ENCODE results near the gene MTARC1.

The MTARC1 gene

DNA sequence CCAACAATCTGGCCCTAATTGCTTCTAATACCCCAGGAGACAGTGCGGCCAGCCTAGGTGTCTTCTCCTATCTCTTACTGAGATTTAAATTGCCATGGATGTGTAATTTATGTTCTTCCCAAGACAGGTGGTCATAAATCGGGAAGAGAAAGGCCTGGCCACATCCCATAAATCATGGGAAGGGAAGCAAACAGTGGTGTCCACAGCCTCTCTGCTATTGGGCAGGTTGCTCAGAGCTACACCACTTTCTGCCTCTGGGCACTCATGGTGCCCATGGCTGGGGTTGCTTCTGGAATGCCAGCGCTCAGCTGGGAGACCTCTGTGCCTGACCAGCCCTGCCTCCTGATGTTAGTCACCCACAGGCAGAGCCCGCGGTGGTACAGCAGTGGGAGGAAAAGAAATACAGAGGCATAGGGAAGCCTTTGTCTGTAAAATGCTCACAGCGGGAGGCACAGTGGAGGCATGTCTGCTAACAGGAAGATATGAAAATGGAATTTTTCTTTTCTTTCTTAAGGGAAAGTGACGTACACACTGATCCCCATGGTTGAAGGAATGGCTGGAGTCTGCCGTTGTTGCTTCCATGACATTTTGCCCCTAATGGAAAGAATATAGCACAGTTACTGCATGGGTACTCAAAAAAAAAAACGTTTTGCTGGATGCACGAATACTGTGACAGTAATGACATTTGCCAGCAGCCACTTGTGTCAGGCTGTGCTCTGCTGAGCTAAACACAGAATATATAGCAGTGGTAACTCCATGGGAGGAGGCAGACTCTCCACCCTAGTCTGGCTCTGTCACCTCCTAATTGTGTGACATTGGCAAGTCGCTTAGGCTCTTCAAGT, 21.9 kb downstream of the MTARC1 start:
- peak; percentile 34 for DNase-seq

DNA sequence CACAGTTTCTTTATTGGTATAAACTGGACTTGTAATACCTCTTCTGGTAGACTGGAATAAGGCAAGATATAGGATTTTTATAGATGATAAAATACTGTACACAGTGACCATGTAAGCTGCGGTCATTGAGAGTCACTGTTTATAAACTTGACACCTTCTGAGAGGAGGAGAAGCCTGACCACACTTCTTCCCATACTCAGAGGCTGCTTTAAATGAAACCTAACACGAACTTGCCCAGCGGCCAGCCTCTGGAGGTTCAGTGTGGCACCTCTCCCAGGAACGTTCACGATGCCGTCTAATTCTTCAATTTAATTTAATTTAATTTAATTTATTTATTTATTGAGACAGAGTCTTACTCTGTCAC, 22.5 kb downstream of the MTARC1 start:
- no peak for DNase-seq

DNA sequence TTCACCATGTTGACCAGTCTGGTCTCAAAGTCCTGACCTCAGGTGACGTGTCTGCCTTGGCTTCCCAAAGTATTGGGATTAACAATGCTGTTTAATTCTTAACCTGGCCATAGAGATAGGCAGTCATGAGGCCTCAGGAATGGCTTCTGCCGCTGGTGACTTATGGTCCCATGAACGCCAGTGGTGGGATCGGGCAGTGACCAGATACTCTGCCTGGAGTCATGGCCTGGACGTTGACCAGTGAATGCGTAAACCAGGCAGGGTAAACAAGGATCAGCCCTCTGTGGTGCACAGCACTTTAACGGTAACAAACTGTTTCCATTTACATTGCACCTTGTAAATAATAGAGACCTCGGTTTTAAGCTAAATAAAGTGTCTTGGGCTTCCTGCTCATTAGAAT, 23.0 kb downstream of the MTARC1 start:
- DNase-seq: no peak

DNA sequence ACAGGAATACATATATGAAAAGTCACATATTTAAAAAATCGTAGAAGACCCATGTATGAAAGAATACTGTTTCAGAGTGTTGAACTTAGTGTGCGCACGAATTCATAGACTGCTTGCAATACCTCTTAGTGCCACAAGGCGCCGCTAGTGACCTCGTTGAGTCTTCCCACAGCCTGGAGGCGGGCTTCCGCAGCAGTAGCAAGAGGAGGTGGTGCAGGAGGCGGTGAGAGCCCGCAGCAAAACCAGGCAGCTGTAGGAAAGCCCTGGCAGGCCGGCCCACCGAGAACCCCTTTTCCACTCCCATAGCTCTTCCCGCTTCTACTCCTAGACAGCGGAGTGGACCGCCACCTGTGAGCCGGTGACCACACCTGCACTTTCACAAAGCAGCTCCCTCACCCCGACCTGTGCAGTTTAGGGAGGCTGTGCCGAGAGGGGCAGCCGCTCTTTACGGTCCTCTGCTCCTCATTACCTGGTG, 23.5 kb downstream of the MTARC1 start:
- peak; percentile 74 for DNase-seq

DNA sequence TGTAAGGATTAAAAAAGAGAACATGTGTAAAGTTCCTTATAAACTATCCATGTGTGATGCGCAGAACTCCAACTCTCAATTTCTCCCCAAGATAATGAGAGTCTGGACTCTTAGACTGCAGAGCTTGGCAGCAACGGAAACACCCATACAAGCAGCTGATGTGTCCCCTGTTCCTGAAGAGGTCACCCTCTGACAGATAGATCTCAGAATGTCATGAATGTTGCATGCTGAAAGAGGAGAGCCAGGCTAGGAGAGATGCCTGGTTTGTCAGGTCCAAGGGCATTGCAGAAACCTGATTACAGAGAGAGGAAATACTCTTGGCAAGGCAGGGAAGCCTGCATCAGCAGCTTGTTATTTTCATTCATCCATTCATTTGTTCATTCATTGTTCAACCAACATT, 24.2 kb downstream of the MTARC1 start:
- no peak for DNase-seq

DNA sequence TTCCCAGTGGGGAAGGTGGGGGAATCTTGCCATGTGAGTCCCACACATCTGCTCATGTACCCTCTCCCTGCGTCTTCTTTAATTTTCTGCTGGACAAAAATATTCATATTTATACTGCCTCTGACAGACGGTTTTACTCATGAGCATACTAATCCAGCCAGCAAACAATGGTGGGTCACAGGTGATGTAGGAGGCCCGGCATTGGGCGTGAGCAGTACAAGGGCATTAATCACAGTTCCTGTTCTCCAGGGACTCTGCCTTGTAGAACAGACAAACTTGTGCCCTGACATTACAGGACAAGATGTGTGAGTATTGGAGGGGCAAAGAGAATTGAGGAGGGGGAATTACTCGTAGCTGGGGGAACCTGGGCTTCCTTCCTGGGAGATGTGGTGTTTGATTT, 25.0 kb downstream of the MTARC1 start:
- no peak for DNase-seq

DNA sequence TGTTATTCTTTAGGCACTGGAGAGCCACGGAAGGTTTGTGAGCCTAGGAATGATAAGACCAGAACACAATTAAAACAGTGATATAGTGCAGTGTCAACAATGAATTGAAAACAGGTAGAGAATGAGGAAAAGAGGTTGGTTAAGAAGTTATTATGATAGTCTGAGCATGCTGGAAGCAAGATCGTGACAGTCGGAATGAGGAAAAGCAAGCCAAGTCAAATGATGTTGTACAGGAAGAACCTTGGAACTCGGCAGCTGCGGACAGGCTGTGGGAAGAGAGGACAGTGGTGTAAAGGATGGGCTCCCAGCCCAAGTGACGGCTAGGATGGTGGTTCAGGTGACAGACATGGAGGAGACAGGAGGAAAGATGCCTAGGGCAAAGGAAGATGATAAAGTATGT, 25.6 kb downstream of the MTARC1 start:
- no peak for DNase-seq

DNA sequence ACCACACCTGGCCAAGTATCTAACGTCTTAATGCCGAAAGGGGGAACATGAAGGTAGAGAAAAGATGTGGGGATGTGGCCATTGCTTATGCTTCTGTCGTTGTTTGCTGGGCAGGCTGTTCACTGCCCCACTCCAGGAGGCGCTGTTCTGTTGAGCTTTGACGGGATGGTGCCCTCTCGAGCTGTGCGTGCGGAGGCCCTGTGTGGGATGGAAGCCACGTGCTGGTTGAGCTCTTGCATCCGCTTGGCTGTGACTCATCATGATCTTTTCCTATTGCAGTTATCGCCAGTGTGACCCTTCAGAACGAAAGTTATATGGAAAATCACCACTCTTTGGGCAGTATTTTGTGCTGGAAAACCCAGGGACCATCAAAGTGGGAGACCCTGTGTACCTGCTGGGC, 26.3 kb downstream of the MTARC1 start:
- no peak for DNase-seq

DNA sequence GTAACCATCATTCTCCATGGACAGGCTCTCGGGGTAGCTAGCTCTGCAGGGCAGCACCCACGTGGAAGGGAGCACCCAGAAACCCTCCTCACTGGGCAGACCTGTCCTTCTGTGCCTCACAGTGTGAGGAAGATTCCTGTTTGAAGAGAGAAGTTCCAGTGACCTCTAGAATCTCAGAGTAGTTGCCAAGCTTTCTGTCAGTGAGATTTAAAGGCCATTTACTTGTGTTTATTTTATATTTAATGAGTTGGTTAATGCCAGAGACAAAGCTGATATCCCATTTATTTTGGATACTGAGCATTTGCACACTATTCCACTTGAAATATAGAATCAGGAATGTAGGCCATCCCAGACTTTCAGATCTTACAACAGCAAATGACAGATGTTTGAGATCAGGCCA, 28.7 kb downstream of the MTARC1 start:
- DNase-seq: no peak

DNA sequence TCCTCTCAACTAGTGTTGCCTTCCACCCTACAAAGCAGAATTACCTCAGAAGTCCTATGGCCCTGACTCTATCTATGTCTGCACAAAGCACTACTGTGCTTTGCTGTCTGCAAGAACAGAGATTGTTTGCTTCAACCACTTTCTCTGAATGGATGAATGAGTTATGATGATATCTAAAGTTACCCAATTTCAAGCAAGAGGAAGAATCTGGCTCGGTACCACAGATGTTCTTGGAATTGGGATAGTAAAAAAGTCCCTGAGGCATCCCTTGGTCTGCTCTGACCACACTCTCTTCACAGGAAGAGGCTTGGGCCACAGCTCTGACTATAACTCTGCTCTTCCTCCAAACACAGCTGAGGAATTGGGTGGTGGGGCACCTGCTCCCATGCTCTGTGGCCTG, 31.2 kb downstream of the MTARC1 start:
- no peak for DNase-seq

DNA sequence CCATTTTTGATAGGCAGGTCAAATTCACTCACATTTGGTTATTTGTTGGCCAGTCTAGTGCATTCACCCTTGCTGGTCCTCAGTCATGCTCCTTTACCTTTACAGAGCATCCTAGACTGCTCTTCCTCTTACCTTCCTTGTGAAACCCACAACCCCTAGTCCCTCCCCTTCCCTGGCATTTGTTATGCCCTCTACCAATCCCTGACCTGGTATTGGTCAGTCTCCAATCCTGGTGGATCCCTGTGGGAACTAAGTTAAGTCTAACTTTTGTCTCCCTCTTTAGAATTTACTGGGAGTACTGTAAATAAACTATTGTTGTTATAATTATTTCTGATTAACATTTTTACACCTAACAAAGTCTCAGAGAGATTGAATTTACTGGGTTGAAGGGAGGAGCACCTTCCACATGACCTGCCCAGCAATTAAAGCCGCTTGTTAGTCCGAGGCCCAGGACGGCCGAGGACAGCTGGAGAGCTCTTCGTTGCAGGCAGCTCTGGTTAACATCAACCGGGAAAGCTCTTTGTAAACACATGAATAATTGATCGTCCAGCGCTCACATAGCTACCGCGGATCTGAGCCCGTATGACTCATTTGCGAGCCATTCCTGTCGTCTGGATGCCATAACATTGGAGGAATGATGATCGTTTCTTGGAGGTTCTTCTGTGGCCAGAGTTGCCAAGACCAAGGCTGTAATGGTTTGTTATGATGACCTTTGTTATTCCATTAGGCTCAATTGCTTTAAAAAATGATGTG, 31.9 kb downstream of the MTARC1 start:
- DNase-seq: no peak

DNA sequence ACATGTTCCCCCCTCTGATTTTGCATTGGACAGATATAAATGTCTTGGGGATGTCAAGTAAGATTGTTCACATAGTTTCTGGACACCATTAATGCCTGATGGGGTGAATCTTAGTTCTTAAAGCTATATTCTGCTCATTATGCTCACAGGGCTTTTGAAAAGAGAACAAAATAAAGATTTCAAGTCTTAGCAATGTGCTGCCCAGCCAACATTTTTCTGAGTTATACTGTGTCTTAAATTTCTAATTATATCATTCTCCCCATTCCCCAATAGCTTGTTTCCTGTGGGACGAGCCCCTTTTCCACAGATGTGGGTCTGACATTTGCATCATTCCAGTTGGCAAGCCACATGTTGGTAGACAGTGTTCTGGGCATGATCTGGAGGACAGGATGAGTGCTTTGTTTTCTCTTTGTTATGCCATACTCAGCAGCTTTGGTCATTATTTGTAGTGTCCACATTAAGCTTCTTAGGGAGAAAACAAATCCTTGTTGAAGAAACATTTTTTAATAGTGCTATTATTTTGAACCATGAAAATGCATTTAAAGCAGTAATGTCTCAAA, 32.8 kb downstream of the MTARC1 start:
- DNase-seq: no peak

DNA sequence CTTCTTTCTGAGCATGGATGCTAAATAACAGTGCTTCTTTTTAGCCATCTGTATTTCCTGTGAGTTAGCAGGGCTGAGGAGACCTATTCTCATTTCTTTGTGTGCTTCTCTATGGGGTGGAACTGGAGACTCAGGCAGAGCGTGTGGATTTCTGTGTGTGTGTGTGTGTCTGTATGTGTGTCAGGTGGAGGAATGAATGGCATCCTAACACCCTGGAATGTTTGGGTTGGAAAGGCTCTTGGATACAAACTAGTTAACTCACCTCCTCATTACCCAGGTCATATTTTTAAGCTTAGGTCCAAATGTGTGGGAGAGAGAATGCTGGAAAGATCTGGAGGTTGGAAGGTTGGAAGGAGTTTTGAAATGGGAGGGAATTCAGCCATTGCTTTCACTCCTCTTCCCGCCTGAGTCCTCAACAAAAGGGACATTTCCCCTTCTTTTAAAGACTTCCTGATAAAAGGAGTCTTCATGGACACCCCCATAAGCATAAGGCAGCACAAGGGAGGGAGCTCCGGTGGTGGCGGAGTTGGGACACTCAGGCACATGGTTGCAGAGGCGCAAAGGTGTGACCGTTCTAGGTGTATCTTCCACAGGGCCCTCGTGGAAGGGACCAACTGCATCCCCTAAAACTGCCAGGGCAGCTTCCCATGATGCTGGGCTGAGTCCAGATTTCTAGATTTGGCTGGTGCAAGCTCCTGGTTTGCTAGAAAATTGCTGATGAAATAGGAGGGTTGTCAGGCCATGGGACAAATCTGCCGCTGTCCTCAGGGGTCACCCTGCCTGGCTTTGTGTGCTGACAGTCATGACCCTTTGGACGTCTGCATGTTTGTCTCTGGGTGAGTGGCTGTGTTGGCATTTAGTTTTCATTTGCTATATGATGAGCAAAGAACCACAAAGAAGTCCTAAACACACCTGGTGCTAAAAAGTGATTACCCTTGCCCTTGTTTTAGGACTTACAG, 37.6 kb downstream of the MTARC1 start:
- DNase-seq: no peak

DNA sequence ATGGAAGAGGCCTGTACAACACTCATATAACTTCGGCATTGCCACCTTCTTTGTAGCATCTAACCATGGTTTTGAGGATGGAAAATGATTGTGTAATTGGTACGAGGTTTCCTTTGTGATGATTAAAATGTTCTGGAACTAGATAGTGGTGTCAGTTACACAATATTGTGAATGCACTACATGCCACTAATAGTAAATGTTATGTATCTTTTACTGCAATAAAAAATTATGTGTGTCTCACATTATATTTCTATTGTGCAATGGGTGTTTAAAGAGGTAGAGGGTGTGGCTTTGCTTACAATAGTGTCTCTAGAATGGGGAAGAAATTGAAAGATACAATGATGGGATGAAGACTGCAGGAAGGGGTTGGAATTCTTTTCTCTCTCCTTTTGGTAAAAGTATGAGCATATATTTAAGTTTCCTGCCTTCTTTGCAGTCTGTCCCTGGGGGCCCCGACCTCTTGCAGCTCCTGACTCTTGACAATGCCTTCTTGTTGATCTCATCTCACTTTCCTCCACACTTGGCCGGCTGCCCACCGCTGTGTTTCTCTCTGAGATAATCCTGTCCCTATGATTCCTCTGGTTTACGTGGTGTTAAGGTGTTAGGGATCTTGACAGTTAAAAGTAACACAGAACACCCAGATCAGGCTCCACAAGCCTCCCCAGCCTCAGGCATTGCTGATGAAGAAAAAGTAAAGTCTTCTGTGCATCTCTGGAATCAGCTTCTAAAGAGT, 39.3 kb downstream of the MTARC1 start:
- DNase-seq: peak; percentile 73

DNA sequence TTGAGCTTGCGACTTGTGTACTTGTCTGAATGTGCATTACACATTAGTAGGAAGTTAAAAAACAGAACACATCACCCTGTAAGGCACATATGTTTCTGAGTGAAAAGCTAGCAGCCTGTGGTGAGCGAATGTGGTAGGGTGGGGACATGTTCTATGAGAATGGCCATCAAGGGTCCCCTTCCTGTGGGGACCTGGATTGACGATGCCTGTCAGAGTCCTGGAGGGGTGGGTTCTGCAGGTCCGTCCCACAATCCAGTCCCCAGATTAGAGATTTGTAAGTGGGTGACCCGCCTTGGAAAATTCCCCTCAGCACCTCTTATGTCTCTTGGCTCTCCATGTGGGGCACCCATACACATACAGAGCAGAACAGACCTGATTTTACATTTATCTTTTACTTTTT, 40.0 kb downstream of the MTARC1 start:
- DNase-seq: no peak

DNA sequence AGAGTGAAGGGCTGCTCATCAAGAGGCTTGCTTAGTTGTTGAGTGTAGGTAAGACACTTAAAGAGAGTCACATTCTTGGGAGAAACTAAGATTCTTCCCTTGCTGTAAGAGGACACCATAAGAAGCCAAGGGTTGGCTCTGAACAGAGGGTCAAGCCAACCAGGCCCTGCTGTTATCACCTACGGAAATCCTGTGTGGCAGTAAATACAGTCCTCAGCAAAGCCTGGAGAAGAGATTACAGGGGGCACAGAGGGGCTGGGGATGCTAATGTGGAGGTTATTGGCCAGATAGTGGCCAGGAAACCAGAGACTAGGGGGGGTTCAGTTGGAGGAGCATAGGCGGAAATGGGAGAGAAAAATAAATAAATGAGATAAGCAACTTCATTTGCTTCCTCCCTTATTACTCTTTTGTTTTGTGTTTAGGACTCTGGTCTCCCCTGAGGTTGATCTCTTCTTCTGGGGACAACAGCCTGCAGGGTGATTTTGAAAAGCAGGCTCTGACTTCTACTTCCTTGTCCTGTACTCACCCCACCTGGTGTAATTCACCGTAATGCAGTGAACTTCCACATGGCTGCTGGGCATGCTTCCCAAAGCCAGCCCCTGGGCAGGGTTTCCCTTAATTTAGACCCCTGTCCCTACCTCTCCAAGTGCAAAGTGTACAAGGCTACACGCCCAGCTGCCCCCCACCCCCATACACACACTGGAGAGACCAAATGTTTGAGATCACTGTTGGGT, 40.9 kb downstream of the MTARC1 start:
- DNase-seq: no peak

DNA sequence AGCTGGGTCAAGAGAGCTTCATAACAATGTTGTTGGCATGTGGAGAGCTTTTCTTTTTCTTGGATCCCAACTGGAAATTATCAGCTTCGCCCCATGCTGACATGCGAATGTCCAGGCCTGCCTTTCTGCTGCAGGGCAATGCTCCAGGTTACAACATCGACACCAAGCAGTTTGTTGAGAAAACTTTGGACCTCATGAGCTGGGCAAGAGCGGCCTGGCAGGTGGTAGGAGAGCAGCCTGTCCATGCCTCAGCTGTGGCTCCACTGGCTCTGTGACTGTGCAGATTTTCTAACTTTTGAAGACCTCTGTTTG, 41.4 kb downstream of the MTARC1 start:
- DNase-seq: no peak

DNA sequence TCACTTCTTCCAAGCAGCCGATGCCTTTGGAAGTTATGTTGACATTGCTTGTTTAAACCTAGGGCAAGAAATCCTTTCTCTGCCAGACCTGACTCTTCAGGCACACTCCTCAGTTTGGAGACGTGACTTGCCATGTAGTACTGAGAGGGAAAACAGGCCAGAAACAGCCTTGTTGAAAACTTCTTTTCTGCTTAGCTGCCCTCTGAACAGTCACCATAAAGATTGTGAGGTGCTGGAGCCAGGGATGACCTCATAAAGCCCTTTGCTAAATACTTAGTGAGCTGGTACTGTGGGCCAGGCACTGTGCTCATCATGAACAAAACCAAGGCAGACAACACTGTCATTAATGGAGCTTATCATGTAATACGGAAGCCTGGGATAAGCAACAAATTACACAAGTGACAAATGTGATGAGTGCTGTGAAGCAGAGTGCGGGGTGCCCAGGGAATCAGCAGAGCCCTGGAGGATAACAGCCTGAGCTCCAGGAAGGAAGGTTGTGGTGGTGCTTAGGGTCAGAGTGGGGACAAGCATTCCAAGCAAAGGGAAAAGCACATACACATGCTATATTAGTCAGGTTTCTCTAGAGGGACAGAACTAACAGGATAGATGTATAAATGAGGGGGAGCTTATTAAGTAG, 42.4 kb downstream of the MTARC1 start:
- DNase-seq: no peak

DNA sequence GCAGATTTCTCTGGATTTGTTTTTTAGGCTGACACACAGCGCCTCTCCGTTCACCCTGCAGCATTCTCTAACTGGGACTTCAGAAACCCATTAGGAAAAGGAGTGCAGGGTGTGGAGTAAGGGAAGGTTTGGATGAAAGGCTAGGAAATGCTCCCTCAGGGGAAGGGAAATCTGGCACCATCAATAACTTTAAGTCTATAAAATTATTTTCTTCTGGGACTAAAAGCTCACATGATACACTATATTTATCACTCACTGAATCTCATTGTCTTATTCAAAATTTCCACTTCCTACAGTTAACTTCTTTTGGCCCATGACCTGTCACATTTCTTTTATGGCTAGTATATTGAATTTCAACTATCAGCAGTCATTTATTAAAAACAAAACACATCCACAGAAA, 46.7 kb downstream of the MTARC1 start:
- no peak for DNase-seq

DNA sequence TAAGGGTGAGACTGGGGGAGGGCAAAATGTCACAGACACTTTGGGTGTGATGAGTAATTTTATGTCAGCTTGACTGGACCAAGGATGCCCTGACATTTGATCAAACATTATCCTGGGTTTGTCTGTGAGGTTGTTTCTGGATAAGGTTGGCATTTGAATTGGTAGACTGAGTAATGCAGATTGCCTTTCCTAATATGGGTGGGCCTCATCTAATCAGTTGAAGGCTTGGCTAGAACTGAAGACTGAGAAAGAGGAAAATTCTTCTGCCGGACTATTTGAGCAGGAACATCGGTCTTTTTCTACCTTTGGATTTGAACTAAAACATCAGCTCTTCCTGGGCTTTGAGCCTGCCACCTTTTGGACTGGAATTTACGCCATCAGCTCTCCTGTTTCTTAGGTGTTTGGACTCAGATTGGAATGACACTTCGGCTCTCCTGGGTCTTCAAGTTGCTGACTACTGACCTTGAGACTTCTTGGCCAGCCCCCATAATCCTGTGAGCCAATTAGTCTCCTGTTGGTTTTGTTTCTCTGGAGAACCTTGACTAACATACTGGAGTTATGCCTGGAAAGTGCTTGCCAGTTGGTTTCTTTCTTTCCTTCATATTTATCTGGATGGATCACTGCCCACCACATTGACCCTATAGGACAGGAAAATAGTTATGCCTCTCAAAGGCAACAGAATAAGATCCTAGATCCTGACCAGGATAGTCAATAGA, 47.6 kb downstream of the MTARC1 start:
- peak; percentile 27 for DNase-seq
